GM23248 (cell line): ENCODE data around the gene NUCB1.

Experiments used
- EZH2 ChIP-seq: fragments of 200-600 bp; sonication (generic); IDR thresholded peaks from 2 replicates; pipeline ENCODE4 v1.6.1; 2018; ENCODE audit warnings: antibody characterized with exemption, mild to moderate bottlenecking; ENCODE audit not compliant: insufficient read depth, poor library complexity, severe bottlenecking
- EZH2phosphoT487 ChIP-seq: fragments of 200-600 bp; sonication (generic); IDR thresholded peaks from 2 replicates; pipeline ENCODE4 v1.6.1; 2018; ENCODE audit warnings: antibody characterized with exemption, moderate library complexity, mild to moderate bottlenecking, low read depth; ENCODE audit not compliant: insufficient read depth

DNA sequence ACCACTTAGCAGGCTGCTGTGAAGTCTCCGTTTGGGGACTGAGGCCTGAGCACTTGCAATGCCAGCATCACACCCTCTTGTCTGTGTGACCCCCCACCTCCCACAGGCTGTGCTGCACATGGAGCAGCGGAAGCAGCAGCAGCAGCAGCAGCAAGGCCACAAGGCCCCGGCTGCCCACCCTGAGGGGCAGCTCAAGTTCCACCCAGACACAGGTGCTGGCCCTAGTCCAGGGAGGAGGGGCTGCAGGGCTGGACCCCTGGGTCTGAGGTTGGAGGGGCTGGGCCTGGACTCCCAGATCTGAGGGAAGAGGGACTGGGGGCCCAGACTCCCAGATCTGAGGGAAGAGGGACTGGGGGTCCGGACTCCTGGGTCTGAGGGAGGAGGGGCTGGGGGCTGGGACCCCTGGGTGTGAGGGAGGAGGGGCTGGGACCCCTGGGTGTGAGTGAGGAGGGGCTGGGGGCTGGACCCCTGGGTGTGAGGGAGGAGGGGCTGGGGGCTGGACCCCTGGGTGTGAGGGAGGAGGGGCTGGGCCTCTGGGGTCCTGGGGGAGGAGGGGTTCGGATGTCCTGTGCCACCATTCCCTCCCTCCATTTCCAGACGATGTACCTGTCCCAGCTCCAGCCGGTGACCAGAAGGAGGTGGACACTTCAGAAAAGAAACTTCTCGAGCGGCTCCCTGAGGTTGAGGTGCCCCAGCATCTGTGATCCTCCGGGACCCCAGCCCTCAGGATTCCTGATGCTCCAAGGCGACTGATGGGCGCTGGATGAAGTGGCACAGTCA, 21.8 kb downstream of the NUCB1 start:
- TF ChIP-seq EZH2phosphoT487 (no peak), EZH2 (no peak)
